ENCODE results near the gene FAM20A.

Gene FAM20A

DNA sequence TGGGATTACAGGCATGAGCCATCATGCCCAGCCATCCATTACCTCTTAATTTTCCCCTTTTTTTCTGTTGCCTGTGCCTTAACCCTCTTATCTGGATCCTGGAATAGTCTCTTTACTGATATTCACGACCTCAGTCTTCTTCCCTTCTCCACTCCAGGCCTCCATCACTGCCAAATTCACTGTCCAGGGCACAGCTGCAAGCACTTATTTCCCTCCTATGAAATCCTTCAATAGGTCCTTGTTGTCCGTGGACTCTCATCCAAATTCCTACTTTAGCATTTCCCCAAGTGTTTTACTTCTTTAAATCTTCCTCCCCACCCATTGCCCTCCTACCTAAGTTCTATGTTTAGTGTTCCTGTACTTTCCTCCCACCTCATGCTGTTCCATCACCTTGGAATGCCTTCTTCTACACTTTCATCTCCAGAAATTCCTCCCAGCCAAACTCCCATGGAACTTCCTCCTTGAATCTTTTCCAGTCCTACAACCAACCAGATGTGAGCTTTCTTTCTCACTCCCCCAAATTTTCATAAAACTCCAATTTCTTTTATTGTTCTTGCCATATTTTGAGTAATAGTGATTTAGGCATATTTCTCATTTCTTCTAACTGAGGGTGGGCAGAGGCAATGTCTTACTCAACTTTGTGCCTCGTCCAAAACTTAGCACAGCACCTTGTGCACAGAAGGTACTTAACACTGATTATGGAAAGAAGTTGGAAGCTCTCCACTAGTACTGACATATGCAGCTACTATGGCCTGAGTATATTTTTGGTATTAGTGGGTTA, 35.3 kb downstream of the FAM20A start:
- DNase-seq (ENCODE audit: low read depth): no peak

- no peak for DNase-seq (ENCODE audit: low read depth)
Observed at GRCh38 chr17:68564415-68565111, 36.6 kb downstream of the FAM20A start.

- DNase-seq (ENCODE audit: low read depth): peak; percentile 72
Observed at GRCh38 chr17:68562736-68563135, 38.4 kb downstream of the FAM20A start.

GRCh38 chr17:68560966-68561720, 40.0 kb downstream of the FAM20A start:
- no peak for DNase-seq (ENCODE audit: low read depth)

DNA sequence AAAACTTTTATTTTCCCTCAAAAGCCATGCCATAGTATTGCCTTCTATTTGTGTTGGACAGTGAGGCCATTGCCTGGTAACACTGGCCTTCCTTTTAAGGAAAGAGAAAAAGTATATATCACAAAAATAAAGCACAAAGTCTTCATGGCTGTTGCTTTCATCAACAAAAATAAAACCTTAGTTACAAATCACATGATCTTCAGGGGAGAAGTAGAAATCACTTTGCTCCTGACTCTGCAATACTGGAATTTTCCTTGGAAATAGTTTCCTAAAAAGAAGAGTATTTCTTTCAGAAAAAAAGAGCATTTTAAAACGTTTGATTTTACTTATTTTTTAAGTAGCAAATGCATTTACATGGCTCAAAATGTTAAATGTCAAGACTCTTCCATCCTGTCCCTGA, 41.9 kb downstream of the FAM20A start:
- no peak for DNase-seq (ENCODE audit: low read depth)

DNA sequence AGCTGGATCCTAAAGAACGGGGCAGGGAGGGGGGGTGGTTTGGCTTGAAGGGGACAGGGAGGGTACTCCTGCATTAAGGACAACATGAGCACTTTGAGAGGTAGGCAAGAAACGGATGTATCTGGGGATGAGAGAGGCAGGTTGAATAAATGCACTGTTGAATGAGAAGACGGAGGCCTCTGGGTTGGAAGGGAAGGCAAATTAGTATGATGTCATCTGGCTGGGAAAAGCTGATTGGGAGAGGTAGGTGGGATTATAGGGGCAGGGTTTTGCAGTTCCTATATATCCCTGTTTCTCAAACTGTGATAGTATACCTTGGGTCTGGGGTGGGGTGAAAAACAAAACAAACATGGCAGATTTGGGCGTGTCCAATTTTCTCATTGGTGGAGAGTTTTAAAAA, 44.6 kb downstream of the FAM20A start:
- DNase-seq (ENCODE audit: low read depth): no peak

DNA sequence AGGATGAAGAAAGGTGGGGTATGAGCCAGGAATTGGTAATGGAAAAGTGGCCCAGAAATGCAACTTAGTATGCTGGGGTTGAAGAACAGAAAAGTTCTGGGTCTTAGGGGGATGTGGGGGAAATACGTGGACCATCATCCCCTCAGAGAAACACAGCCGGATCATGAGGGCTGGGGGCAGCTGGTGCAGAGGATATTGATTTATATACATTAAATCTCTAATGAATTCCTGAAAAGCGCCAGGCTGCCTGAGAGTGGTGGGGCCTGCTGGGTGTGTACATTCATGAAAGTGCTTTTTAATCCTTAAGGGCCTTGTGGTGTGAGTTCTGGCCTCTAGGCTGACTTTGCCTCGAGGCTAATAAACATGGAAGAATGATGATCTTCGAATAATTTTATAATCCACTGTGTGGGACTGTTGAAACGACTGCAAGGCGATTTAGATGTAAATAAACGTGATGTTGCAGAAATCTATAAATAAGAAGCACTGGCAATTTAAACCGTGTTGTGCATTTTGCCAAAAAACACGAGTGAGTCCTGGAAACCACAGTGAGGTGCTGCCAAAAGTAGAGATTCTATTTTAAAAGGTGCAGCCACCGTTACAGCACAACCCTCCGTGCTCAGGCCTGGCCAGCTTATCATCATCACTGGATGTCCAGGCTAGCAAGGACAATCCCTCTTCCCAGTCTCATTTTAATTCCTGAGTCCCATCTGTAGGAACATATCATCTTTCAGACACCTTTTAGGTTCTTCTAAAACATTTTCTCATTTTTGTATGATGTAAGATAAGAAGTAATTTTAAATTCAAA, 56.9 kb downstream of the FAM20A start:
- no peak for DNase-seq (ENCODE audit: low read depth)

GRCh38 chr17:68542698-68543463, 58.3 kb downstream of the FAM20A start:
- DNase-seq (ENCODE audit: low read depth): no peak

GRCh38 chr17:68541816-68542215, 59.4 kb downstream of the FAM20A start:
- no peak for DNase-seq (ENCODE audit: low read depth)

DNA sequence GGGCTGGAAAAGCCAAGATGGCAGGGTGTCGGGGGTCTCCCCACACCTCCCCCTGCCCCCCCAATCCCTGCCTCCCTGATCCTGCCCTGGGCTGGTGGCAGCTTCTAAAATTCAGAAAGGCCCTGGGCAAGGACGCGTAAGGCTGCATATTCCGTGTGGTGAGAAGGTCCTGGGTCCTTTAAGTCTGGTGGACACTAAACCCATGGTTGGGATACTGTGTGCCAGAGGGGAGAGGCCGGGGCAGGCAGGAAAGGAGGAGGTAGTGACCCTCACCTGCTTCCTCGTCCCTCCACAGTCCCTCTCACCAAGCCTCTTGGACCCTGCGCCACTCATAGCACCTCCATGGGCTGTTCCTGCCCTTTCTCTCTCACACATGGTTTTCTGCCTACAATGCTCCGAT, 60.2 kb downstream of the FAM20A start:
- no peak for DNase-seq (ENCODE audit: low read depth)

- peak; percentile 33 for DNase-seq (ENCODE audit: low read depth)
Observed at GRCh38 chr17:68539548-68540467, 61.4 kb downstream of the FAM20A start.

DNA sequence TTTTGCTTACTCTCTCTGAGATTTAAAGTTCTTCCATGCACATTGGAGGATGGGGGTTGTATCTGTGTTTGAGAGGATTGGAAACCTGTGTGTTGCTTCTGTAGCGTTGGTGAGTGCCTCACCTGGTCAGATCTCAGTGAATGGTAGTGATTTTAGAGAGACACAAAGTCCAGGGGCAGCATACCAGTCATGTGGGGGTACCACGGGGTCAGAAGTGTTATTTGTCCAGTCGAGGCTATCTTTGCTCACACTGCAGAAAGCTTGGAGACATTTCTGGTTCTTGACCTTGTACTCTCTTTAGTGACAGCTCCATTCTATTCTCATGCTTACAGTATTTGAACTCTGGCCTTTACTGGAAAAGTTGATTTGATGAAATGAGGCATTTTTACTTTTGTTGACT, 65.2 kb downstream of the FAM20A start:
- DNase-seq (ENCODE audit: low read depth): no peak

DNA sequence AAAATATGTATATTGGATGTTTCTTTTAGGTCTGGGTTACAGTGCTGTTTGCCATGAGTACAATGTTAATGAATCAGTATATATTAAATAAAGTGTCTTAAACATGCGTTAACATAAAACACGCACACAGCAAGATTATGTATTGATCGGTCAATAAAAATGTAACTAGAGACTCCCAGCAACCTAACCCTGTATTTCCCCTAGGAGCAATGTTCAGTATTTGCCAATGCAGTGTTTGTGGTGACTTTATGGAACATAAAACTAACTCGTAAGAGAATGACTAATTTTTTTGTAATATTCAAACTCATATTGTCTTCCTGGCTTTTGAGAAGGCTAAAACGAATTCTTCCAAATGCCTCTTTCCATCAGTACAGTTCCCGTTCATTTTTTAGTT, 66.5 kb downstream of the FAM20A start:
- no peak for DNase-seq (ENCODE audit: low read depth)

DNA sequence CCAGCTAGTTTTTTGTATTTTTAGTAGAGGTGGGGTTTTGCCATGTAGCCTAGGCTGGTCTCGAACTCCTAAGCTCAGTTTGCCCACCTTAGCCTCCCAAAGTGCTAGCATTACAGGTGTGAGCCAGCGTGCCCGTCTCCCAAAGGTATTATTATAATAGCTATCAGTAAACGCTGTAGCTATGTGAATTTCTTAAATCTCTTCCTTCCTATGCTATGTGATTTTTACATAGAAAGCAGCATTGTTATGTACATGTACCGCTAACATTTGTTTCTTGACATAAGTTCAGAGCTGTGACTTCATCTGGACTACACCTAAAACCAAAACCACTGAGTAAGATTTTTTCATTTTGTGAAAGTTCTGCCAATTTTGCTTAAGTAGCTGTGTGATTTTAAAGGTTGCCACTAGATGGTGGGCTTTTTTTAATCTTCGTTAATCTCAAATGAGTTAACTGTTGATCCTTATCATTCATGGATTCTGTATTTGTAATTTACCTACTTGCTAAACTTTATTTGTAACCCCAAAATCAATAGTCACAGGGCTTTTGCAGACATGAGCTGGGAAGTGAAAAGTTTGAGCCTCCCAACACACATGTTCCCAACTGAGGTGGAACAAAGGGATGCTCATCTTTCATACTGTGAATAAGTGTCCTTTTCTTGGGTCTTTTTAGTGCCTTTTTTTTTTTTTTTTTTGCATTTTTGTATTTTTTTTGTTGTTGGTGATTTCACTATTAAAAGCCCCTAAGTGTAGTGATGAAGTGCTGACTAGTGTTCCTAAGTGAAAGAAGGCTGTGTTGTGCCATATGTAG, 67.1 kb downstream of the FAM20A start:
- DNase-seq (ENCODE audit: low read depth): peak; percentile 74

DNA sequence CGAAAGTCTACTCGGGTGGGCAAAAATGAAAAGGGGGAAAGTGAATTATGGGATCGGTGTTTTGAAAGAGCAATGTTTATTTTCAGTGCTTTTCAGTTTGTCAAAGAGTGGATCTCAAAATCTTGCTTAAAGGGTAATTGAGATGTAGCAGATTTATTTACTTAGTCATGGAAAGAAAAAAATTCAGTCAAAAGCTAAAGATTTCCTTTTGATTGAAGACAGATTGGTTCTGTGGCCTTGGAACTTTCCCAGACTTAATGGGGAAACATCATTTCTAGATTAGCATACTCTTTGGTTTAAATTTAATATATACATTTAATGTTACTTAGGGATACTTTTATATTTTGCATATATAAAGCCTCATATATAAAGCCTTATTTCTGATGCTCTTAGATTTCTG, 68.3 kb downstream of the FAM20A start:
- peak; percentile 54 for DNase-seq (ENCODE audit: low read depth)

DNA sequence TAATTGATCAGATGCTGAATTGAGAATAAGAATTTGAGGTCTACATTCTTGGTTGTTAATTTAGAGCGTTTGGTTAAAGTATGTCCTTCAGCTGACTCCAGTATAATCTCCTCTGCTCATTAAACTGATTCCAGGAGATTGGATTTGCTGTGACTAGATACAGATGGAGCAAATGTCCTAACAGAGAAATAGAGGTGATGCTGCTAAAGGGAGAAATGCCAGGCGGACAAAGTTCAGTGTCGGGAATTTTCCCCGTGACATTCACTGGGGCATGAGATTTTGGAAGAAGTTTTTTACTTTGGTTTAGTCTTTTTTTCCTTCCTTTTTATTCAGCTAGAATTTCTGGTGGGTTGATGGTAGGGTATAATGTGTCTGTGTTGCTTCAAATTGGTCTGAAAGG, 69.9 kb downstream of the FAM20A start:
- no peak for DNase-seq (ENCODE audit: low read depth)

GRCh38 chr17:68527314-68527713, 73.9 kb downstream of the FAM20A start:
- DNase-seq (ENCODE audit: low read depth): no peak

- no peak for DNase-seq (ENCODE audit: low read depth)
Observed at GRCh38 chr17:68526548-68526947, 74.6 kb downstream of the FAM20A start.

DNA sequence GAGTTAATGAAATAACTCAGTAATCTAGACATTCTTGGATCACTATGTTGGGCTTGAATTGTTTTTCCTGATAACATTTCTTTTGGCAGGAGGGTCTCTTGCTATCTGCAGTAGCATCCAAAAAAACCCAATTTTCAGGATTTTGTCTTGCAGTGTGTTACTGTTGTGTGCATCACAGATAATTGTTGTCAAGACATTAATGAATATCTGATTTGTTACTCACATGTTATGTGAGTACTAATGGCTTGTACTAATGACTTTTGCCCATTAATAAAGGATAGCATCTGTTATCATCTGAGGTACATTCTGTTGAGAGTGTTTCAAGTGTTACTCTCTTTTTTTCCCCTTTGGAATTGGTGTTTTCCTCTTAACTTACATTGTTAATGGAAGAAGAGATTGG, 78.9 kb downstream of the FAM20A start:
- DNase-seq (ENCODE audit: low read depth): no peak
